Measurements from ENCODE around the gene SUSD2. TPM values are rescaled to one million over a fixed set of nuclear protein-coding genes. Genes with fewer than 3 reads are reported as not detected.

The SUSD2 gene
- polyA plus RNA-seq, 2 of the 4 experiments (the other 2 are of a cell fraction): 12.7 to 51.9 TPM

DNA sequence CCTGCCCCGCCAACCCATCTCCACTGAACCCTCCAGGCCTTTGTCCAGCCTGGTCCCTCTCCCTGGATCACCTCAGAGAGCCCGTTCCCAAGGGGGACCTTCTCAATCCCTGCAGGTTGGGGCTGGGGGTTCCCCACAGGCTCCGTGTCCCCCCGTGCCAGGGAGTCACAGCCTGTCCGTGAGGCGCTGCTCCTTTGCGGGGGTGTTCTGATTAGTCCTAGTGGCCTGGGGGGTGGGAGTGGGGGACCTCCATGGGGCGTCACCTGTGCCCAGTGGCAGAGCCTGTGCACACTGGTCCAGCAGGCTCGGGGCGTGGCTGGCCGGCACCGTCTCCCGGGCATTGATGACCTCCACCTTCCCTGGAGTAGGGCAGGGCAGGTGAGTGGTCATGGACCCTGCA is 51.9 kb downstream of the SUSD2 start:
- no peak for FAIRE-seq
- ATAC-seq: no peak
- TF ChIP-seq KDM5A (IDR thresholded peaks at IDR 0.05) (no peak), FOSB (CRISPR knock-in tag; IDR thresholded peaks at IDR 0.05) (no peak), POLR2A (IDR thresholded peaks at IDR 0.05; ENCODE audit: low read length) (no peak)
- Histone ChIP-seq H3K4me2 (no peak overlapping the region), H3K9me3 (no peaks in the 10 kb centered on the region), H3K4me3 (no peak overlapping the region), H3K27ac (peak overlapping the region in 1 of 2 experiments; percentile 67; a peak in 3 of 6 replicates), H3K4me1 (no peaks in the 10 kb centered on the region; the same call in 2 of the 3 replicates)
- CTCF ChIA-PET: interaction anchor here (1.8 to 2.0 kb wide), 2 partner anchors 8 to 76 kb away, joined by 4 to 6 read pairs; no protein-coding TSS in a partner anchor
- POLR2A ChIA-PET: no interaction called here
- DNase-seq (ENCODE audit: low read depth in 1 of 2, low spot score in 1 of 2): no peak
- WGBS (ENCODE audit: missing lambda C conversion rate): no CpG with 5 or more reads among the region's 13 CpGs

DNA sequence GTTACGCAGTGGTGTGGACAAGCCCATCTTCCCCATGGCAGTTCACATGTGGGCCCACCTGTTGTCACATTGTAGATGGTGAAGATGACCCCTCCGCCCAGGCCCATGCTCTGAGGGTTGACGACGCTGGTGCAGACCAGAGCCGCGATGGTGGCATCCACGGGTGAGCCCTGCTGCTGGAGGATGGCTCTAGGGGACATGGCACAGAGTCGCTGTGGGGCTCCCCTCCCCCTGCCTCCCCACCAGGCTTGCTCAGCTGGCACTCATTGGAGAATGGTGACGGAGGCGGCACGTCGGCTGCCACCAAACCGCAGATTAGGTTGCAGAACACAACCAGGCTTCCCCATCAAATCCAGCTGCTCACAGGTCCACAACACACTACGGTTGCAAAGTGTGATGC is 52.5 kb downstream of the SUSD2 start:
- CTCF ChIA-PET: interaction anchor here (1.0 to 2.0 kb wide), 4 partner anchors 9 to 45 kb away, joined by 3 to 7 read pairs (median 5); no protein-coding TSS in a partner anchor
- POLR2A ChIA-PET: no interaction called here
- H3K4me2 ChIP-seq: no peak overlapping the region
- H3K4me1 ChIP-seq: no peaks in the 10 kb centered on the region; the same call in 2 of the 3 replicates
- no peak overlapping the region for H3K4me3 ChIP-seq
- FAIRE-seq: no peak
- TF ChIP-seq CHD2 (IDR thresholded peaks at IDR 0.05; ENCODE audit: low read length, partially characterized antibody) (no peak), POLR2A (IDR thresholded peaks at IDR 0.05; ENCODE audit: low read length) (no peak), TFCP2L1 (CRISPR knock-in tag; IDR thresholded peaks at IDR 0.05) (no peak), POLR2AphosphoS2 (conservative IDR thresholded peaks at IDR 0.05; ENCODE audit: low read length) (no peak), ZC3H11A (IDR thresholded peaks at IDR 0.05) (no peak), PHF8 (IDR thresholded peaks at IDR 0.05; ENCODE audit: borderline replicate concordance, low read depth) (no peak), FOSB (CRISPR knock-in tag; IDR thresholded peaks at IDR 0.05) (no peak), BHLHE40 (IDR thresholded peaks at IDR 0.05; ENCODE audit: low read depth, low read length) (no peak), CEBPB (IDR thresholded peaks at IDR 0.05) (no peak), RNF2 (IDR thresholded peaks at IDR 0.05; ENCODE audit: borderline replicate concordance, low read depth) (no peak)
- TF ChIP-seq, protein P1, sequence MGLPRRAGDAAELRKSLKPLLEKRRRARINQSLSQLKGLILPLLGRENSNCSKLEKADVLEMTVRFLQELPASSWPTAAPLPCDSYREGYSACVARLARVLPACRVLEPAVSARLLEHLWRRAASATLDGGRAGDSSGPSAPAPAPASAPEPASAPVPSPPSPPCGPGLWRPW (IDR thresholded peaks at IDR 0.05): no peak
- TF ChIP-seq, protein P2, sequence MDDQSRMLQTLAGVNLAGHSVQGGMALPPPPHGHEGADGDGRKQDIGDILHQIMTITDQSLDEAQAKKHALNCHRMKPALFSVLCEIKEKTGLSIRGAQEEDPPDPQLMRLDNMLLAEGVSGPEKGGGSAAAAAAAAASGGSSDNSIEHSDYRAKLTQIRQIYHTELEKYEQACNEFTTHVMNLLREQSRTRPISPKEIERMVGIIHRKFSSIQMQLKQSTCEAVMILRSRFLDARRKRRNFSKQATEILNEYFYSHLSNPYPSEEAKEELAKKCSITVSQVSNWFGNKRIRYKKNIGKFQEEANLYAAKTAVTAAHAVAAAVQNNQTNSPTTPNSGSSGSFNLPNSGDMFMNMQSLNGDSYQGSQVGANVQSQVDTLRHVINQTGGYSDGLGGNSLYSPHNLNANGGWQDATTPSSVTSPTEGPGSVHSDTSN (IDR thresholded peaks at IDR 0.05): no peak
- TF ChIP-seq, protein P3, sequence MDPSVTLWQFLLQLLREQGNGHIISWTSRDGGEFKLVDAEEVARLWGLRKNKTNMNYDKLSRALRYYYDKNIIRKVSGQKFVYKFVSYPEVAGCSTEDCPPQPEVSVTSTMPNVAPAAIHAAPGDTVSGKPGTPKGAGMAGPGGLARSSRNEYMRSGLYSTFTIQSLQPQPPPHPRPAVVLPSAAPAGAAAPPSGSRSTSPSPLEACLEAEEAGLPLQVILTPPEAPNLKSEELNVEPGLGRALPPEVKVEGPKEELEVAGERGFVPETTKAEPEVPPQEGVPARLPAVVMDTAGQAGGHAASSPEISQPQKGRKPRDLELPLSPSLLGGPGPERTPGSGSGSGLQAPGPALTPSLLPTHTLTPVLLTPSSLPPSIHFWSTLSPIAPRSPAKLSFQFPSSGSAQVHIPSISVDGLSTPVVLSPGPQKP (IDR thresholded peaks at IDR 0.05; ENCODE audit: low read depth, low read length): no peak
- TF ChIP-seq, protein P4, sequence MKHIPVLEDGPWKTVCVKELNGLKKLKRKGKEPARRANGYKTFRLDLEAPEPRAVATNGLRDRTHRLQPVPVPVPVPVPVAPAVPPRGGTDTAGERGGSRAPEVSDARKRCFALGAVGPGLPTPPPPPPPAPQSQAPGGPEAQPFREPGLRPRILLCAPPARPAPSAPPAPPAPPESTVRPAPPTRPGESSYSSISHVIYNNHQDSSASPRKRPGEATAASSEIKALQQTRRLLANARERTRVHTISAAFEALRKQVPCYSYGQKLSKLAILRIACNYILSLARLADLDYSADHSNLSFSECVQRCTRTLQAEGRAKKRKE (CRISPR knock-in tag; IDR thresholded peaks at IDR 0.05; ENCODE audit: low read depth): no peak
- H3K27ac ChIP-seq: peak overlapping the region in 1 of 2 experiments; percentile 67; a peak in 3 of 6 replicates
- H3K9me3 ChIP-seq: no peaks in the 10 kb centered on the region
- ATAC-seq: no peak
- DNase-seq (ENCODE audit: low read depth in 1 of 2, low spot score in 1 of 2): no peak
- WGBS (ENCODE audit: missing lambda C conversion rate): 92% methylated on average over 9 of the region's 14 CpGs

DNA sequence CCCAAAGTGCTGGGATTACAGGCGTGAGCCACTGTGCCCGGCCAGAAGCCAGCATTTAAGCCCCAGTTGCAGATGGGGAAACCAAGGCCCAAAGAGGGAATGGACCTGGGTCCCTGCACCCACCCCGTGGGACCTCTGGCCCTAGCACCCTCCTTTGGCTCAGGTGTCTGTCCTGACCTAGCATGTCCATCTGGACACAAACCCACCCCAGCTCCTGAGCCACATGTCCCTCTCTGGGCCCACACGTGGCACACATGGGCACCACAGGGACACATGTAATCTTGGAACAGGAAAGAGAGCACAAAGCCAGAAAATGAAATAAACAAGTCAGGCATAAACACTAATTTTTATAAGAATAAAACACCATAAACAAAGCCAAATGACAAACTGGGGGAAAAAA is 54.0 kb downstream of the SUSD2 start:
- POLR2A ChIA-PET: no interaction called here
- CTCF ChIA-PET: interaction anchor here (1.6 to 2.0 kb wide), 3 partner anchors 10 to 46 kb away, joined by 3 to 7 read pairs (median 6); no protein-coding TSS in a partner anchor

More for the DNA sequence above, 54.0 kb downstream of the SUSD2 start:
- FAIRE-seq (no peak), ATAC-seq (no peak), DNase-seq (ENCODE audit: low read depth in 1 of 2, low spot score in 1 of 2) (no peak)
- H3K27ac ChIP-seq: peak overlapping the region in 1 of 2 experiments; percentile 63; a peak in 3 of 6 replicates
- WGBS (ENCODE audit: missing lambda C conversion rate): 93% methylated on average over 3 of the region's 4 CpGs
- H3K4me3 ChIP-seq: no peak overlapping the region
- H3K9me3 ChIP-seq: no peaks in the 10 kb centered on the region
- no peak overlapping the region for H3K4me2 ChIP-seq
- no peaks in the 10 kb centered on the region; the same call in 2 of the 3 replicates for H3K4me1 ChIP-seq
- TF ChIP-seq POLR2A (IDR thresholded peaks at IDR 0.05; ENCODE audit: low read length): no peak
- TF ChIP-seq SREBF2 (IDR thresholded peaks at IDR 0.05): no peak
- no peak for TF ChIP-seq NPAS2 (CRISPR knock-in tag; IDR thresholded peaks at IDR 0.05; ENCODE audit: borderline replicate concordance)
- TF ChIP-seq JUNB (IDR thresholded peaks at IDR 0.05): no peak
- TF ChIP-seq KDM5A (IDR thresholded peaks at IDR 0.05): no peak
- no peak for TF ChIP-seq BHLHE40 (IDR thresholded peaks at IDR 0.05; ENCODE audit: low read depth, low read length)
- no peak for TF ChIP-seq MAZ (IDR thresholded peaks at IDR 0.05; ENCODE audit: borderline replicate concordance, low read depth, low read length)
- TF ChIP-seq EHF (CRISPR knock-in tag; IDR thresholded peaks at IDR 0.05): no peak
- TF ChIP-seq PHF8 (IDR thresholded peaks at IDR 0.05; ENCODE audit: borderline replicate concordance, low read depth): no peak
- TF ChIP-seq HOXB5 (CRISPR knock-in tag; IDR thresholded peaks at IDR 0.05): no peak
- TF ChIP-seq, protein P3 (IDR thresholded peaks at IDR 0.05; ENCODE audit: low read depth, low read length): no peak
- no peak for TF ChIP-seq NFE2L2 (conservative IDR thresholded peaks at IDR 0.05; ENCODE audit: low read length)
- TF ChIP-seq NR3C1 (IDR thresholded peaks at IDR 0.05): no peak
- TF ChIP-seq, protein P5, sequence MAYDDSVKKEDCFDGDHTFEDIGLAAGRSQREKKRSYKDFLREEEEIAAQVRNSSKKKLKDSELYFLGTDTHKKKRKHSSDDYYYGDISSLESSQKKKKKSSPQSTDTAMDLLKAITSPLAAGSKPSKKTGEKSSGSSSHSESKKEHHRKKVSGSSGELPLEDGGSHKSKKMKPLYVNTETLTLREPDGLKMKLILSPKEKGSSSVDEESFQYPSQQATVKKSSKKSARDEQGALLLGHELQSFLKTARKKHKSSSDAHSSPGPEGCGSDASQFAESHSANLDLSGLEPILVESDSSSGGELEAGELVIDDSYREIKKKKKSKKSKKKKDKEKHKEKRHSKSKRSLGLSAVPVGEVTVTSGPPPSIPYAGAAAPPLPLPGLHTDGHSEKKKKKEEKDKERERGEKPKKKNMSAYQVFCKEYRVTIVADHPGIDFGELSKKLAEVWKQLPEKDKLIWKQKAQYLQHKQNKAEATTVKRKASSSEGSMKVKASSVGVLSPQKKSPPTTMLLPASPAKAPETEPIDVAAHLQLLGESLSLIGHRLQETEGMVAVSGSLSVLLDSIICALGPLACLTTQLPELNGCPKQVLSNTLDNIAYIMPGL (CRISPR knock-in tag; IDR thresholded peaks at IDR 0.05; ENCODE audit: borderline replicate concordance): no peak
- TF ChIP-seq ZSCAN20 (CRISPR knock-in tag; IDR thresholded peaks at IDR 0.05): no peak
- TF ChIP-seq HOXB13 (CRISPR knock-in tag; IDR thresholded peaks at IDR 0.05; ENCODE audit: low read depth): no peak

Data from A549 (cell line).